Panc1 (cell line): ENCODE results near the gene VPS51.

Experiments
- TCF7L2 ChIP-seq: IDR thresholded peaks from 2 replicates; pipeline ENCODE4 v1.6.1; 2011; ENCODE audit warnings: mild to moderate bottlenecking, low read depth, low read length, inconsistent platforms
- TF ChIP-seq, protein P1 (sequence below): fragments of 450-650 bp; IDR thresholded peaks from 2 replicates; pipeline ENCODE4 v1.5.1; 2017; ENCODE audit warnings: mild to moderate bottlenecking

DNA sequence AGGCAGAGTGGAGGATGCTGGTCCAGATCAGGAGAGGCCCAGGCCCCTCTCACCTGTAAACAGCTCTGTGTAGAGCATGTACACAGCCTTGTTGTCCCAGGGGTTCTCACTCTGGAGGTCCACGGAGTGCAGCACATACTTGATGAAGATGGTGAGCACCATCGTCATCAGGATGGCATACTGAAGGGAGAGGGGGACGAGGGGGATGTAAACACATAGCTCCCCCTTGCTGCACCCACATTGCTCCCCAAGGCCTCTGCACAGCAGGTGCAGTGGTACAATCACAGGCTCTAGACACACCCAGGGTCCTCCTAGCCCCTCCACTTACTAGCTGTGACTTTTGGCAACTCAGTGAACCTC, 35.4 kb downstream of the VPS51 start:
- no peak for TF ChIP-seq TCF7L2
- TF ChIP-seq, protein P1, sequence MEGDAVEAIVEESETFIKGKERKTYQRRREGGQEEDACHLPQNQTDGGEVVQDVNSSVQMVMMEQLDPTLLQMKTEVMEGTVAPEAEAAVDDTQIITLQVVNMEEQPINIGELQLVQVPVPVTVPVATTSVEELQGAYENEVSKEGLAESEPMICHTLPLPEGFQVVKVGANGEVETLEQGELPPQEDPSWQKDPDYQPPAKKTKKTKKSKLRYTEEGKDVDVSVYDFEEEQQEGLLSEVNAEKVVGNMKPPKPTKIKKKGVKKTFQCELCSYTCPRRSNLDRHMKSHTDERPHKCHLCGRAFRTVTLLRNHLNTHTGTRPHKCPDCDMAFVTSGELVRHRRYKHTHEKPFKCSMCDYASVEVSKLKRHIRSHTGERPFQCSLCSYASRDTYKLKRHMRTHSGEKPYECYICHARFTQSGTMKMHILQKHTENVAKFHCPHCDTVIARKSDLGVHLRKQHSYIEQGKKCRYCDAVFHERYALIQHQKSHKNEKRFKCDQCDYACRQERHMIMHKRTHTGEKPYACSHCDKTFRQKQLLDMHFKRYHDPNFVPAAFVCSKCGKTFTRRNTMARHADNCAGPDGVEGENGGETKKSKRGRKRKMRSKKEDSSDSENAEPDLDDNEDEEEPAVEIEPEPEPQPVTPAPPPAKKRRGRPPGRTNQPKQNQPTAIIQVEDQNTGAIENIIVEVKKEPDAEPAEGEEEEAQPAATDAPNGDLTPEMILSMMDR = no peak
